ENCODE data around the gene CACNA2D3. TPM values are rescaled to one million over a fixed set of nuclear protein-coding genes. Genes with fewer than 3 reads are reported as not detected.

Gene CACNA2D3
- total RNA-seq, 1 experiment from 2014 or later = 0.59 TPM

DNA sequence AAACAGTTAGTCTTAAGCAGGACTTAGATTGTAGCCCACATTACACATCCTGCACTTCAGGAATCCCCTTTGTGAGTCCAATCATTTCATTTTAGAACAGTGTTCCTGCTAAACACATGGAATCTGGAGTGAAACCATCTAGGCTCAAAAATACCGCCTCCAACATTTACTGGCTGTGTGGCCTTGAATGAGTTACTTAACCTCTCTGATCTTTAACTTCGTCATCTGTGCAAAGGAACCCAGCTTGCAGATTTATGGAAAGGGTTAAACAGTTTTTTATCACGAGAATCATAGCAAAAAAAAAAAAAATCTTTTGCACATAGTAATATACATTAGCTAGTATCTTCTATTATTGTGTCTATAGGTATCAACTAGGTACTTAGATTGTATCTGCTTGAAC is 813.5 kb downstream of the CACNA2D3 start:
- no peaks in the 10 kb centered on the region for H3K9me2 ChIP-seq (ENCODE audit: insufficient read depth)
- no peaks in the 10 kb centered on the region for H3K9me3 ChIP-seq (ENCODE audit: insufficient read depth, low read depth)
- BruUV-seq (replicated peaks) = no TSS peak
- ChIA-PET POLR2A (ENCODE audit: unreplicated experiment) (no interaction called here), CTCF (interaction anchor here (0.5 kb wide), 1 partner anchor 690 kb away, joined by 6 read pairs; no protein-coding TSS in a partner anchor)
- no peaks in the 10 kb centered on the region for H3K79me2 ChIP-seq (ENCODE audit: low read depth)
- H3K4me2 ChIP-seq = no peak overlapping the region
- no peaks in the 10 kb centered on the region for H4K20me1 ChIP-seq (ENCODE audit: insufficient read depth)
- H2AFZ ChIP-seq = no peak overlapping the region
- intact Hi-C loops (cut with micrococcal nuclease; ENCODE audit: unreplicated experiment) = no loop called here
- TF ChIP-seq, protein P1, sequence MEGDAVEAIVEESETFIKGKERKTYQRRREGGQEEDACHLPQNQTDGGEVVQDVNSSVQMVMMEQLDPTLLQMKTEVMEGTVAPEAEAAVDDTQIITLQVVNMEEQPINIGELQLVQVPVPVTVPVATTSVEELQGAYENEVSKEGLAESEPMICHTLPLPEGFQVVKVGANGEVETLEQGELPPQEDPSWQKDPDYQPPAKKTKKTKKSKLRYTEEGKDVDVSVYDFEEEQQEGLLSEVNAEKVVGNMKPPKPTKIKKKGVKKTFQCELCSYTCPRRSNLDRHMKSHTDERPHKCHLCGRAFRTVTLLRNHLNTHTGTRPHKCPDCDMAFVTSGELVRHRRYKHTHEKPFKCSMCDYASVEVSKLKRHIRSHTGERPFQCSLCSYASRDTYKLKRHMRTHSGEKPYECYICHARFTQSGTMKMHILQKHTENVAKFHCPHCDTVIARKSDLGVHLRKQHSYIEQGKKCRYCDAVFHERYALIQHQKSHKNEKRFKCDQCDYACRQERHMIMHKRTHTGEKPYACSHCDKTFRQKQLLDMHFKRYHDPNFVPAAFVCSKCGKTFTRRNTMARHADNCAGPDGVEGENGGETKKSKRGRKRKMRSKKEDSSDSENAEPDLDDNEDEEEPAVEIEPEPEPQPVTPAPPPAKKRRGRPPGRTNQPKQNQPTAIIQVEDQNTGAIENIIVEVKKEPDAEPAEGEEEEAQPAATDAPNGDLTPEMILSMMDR (conservative IDR thresholded peaks at IDR 0.05) = no peak
- no peak for TF ChIP-seq EZH2 (IDR thresholded peaks at IDR 0.05; ENCODE audit: low read depth)
- H3K27ac ChIP-seq = no peak overlapping the region
- H3K4me1 ChIP-seq (replicated peaks; ENCODE audit: insufficient read depth) = no peaks in the 10 kb centered on the region
- H3K4me3 ChIP-seq = no peak overlapping the region
- H3F3A ChIP-seq (ENCODE audit: insufficient read depth, low read depth) = no peaks in the 10 kb centered on the region
- no peaks in the 10 kb centered on the region for H3K27me3 ChIP-seq (ENCODE audit: insufficient read depth, low read depth)
- H3K36me3 ChIP-seq (ENCODE audit: low read depth) = no peaks in the 10 kb centered on the region
- DNase-seq = no peak

DNA sequence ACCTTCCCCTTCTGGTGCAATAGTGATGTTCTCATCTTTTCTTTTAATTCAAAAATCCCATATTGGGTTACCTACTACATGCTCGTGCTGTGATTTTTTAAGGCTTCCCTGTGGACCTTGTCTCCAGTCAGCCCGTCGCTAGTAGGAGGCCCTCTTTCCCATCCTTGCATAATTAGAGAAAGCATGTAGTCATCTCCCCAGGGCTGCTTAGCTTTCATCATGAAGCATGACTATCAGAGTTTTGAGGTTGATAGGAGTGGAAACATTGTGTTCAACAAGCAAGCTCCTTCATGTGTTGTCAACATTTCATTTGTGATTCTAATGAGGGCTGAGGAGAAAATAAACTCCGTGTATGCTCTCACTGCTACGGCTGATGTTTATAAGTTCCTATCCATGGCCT is 814.2 kb downstream of the CACNA2D3 start:
- POLR2A ChIA-PET (ENCODE audit: unreplicated experiment) = no interaction called here
- no peaks in the 10 kb centered on the region for H3K9me2 ChIP-seq (ENCODE audit: insufficient read depth)
- TF ChIP-seq, protein P1 (conservative IDR thresholded peaks at IDR 0.05) = no peak
- TF ChIP-seq EZH2 (IDR thresholded peaks at IDR 0.05; ENCODE audit: low read depth) = no peak
- no peaks in the 10 kb centered on the region for H3K27me3 ChIP-seq (ENCODE audit: insufficient read depth, low read depth)
- H3K9me3 ChIP-seq (ENCODE audit: insufficient read depth, low read depth) = no peaks in the 10 kb centered on the region
- CTCF ChIA-PET = no interaction called here
- intact Hi-C loops (cut with micrococcal nuclease; ENCODE audit: unreplicated experiment) = no loop called here
- H3K4me3 ChIP-seq = no peak overlapping the region
- H3K79me2 ChIP-seq (ENCODE audit: low read depth) = no peaks in the 10 kb centered on the region
- no peak overlapping the region for H3K4me2 ChIP-seq
- BruUV-seq (replicated peaks) = no TSS peak
- H4K20me1 ChIP-seq (ENCODE audit: insufficient read depth) = no peaks in the 10 kb centered on the region
- no peak overlapping the region for H3K27ac ChIP-seq
- no peaks in the 10 kb centered on the region for H3K4me1 ChIP-seq (replicated peaks; ENCODE audit: insufficient read depth)
- no peaks in the 10 kb centered on the region for H3F3A ChIP-seq (ENCODE audit: insufficient read depth, low read depth)
- no peak for DNase-seq
- no peak overlapping the region for H2AFZ ChIP-seq
- no peaks in the 10 kb centered on the region for H3K36me3 ChIP-seq (ENCODE audit: low read depth)

DNA sequence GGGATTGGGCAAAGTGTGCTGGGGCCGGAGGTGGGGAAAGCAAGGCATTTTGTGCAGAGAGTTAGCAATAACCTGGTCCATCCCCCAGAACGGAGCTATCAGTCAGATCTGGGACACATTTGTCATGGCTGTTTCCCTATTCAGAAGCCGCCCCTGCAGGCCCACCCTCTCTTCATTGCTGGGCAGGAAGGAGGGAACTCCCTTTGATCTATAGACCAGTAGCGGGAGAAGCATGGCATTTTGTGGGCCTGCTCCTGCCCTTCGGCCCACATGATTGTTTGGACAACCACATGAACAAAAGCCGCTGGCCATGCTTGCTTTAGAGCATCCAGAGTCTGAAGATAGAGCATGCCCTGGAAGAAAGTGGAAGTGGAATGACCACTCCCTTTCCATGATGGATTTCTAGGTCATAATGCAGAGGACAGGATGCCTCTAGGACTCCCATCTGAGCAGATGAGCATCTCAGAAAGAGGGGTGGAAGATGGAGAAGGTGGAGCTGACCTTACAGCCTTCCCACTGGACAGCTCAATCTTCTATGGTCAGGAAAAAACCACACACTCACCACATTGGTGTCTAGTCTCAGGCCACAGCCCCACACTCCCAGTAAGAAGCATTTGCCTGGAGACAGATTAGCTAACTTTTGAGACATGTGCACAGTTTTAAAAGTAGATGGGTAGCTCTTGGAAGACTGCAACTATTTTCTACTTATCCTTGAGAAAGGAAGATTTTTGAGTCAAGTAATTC is 817.4 kb downstream of the CACNA2D3 start:
- intact Hi-C loops (cut with micrococcal nuclease; ENCODE audit: unreplicated experiment) = no loop called here
- H3K4me2 ChIP-seq = no peak overlapping the region
- no peak for DNase-seq
- no peaks in the 10 kb centered on the region for H3K27me3 ChIP-seq (ENCODE audit: insufficient read depth, low read depth)
- no peak overlapping the region for H3K27ac ChIP-seq
- TF ChIP-seq, protein P1 (conservative IDR thresholded peaks at IDR 0.05) = no peak
- TF ChIP-seq EZH2 (IDR thresholded peaks at IDR 0.05; ENCODE audit: low read depth) = no peak
- no TSS peak for BruUV-seq (replicated peaks)
- H3K4me3 ChIP-seq = no peak overlapping the region
- no peaks in the 10 kb centered on the region for H3K4me1 ChIP-seq (replicated peaks; ENCODE audit: insufficient read depth)
- H3K9me3 ChIP-seq (ENCODE audit: insufficient read depth, low read depth) = no peaks in the 10 kb centered on the region
- H3K79me2 ChIP-seq (ENCODE audit: low read depth) = no peaks in the 10 kb centered on the region
- no peaks in the 10 kb centered on the region for H3K36me3 ChIP-seq (ENCODE audit: low read depth)
- CTCF ChIA-PET = no interaction called here
- no peak overlapping the region for H2AFZ ChIP-seq
- H3F3A ChIP-seq (ENCODE audit: insufficient read depth, low read depth) = no peaks in the 10 kb centered on the region
- no peaks in the 10 kb centered on the region for H3K9me2 ChIP-seq (ENCODE audit: insufficient read depth)
- POLR2A ChIA-PET (ENCODE audit: unreplicated experiment) = no interaction called here
- no peaks in the 10 kb centered on the region for H4K20me1 ChIP-seq (ENCODE audit: insufficient read depth)

Data from PC-9 (cell line).